ENCODE data around the gene CDH4.

- no peak for TF ChIP-seq PREB (CRISPR knock-in tag; IDR thresholded peaks at IDR 0.05)
- TF ChIP-seq POLR2A (IDR thresholded peaks at IDR 0.05; ENCODE audit: insufficient read depth in 1 of 2, low read depth in 2 of 2, low read length in 2 of 2): no peak
- TF ChIP-seq ZNF790 (CRISPR knock-in tag; IDR thresholded peaks at IDR 0.05; ENCODE audit: borderline replicate concordance): no peak
- TF ChIP-seq TP53 (CRISPR knock-in tag; conservative IDR thresholded peaks at IDR 0.05): no peak
- TF ChIP-seq MAFK (conservative IDR thresholded peaks at IDR 0.05 in 1 of 2, IDR thresholded peaks at IDR 0.05 in 1 of 2; ENCODE audit: low read length in 2 of 2): no peak
- TF ChIP-seq, protein P1, sequence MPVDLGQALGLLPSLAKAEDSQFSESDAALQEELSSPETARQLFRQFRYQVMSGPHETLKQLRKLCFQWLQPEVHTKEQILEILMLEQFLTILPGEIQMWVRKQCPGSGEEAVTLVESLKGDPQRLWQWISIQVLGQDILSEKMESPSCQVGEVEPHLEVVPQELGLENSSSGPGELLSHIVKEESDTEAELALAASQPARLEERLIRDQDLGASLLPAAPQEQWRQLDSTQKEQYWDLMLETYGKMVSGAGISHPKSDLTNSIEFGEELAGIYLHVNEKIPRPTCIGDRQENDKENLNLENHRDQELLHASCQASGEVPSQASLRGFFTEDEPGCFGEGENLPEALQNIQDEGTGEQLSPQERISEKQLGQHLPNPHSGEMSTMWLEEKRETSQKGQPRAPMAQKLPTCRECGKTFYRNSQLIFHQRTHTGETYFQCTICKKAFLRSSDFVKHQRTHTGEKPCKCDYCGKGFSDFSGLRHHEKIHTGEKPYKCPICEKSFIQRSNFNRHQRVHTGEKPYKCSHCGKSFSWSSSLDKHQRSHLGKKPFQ (CRISPR knock-in tag; IDR thresholded peaks at IDR 0.05; ENCODE audit: insufficient replicate concordance): no peak
These were observed 649.5 kb downstream of the CDH4 start for GRCh38 chr20:61901392-61902220.

Data from HepG2 (cell line).